NCI-H2196 (cell line): ENCODE results near the gene MET.

Experiments used
- DNase-seq: peaks from one replicate; lab custom pipeline; 2025; ENCODE audit not compliant: unreplicated experiment; lab: John Stamatoyannopoulos, UW

MET gene

GRCh38 chr7:116840256-116840655, 168.3 kb downstream of the MET start:
- no peak for DNase-seq

GRCh38 chr7:116842371-116842770, 170.4 kb downstream of the MET start:
- no peak for DNase-seq

GRCh38 chr7:116843378-116843777, 171.4 kb downstream of the MET start:
- no peak for DNase-seq
